GM12865 (cell line): ENCODE data around the gene KLK2.

Source experiments
- DNase-seq: peaks from one replicate; pipeline ENCODE4 v3.0.0; 2010; ENCODE audit warnings: low read depth
- H3K4me3 ChIP-seq: 2 replicates; pipeline ENCODE4 v1.5.1; 2011; ENCODE audit warnings: mild to moderate bottlenecking, low read depth, low read length, control low read depth
- CTCF ChIP-seq: IDR thresholded peaks from 2 replicates; pipeline ENCODE4 v1.5.1; 2011; ENCODE audit warnings: low read length, control low read depth, low read depth, inconsistent platforms; ENCODE audit not compliant: insufficient read depth; ENCODE audit errors: missing control alignments

KLK2 gene

GRCh38 chr19:50899569-50899968 is 26.3 kb downstream of the KLK2 start:
- TF ChIP-seq CTCF = no peak
- H3K4me3 ChIP-seq = no peak overlapping the region
- DNase-seq = no peak

GRCh38 chr19:50902640-50903039 is 29.4 kb downstream of the KLK2 start:
- no peak for DNase-seq
- H3K4me3 ChIP-seq = no peak overlapping the region
- no peak for TF ChIP-seq CTCF

- TF ChIP-seq CTCF = peak; percentile 70
- peak; percentile 59 for DNase-seq
- H3K4me3 ChIP-seq = no peak overlapping the region
Measured at GRCh38 chr19:50906217-50906616, 33.0 kb downstream of the KLK2 start.

- H3K4me3 ChIP-seq = no peak overlapping the region
- DNase-seq = no peak
- TF ChIP-seq CTCF = no peak
Measured at GRCh38 chr19:50908336-50908735, 35.1 kb downstream of the KLK2 start.

- no peak overlapping the region for H3K4me3 ChIP-seq
- no peak for TF ChIP-seq CTCF
- DNase-seq = peak; percentile 79
Measured at GRCh38 chr19:50909240-50910070, 36.2 kb downstream of the KLK2 start.

GRCh38 chr19:50910722-50911121 is 37.5 kb downstream of the KLK2 start:
- TF ChIP-seq CTCF = no peak
- H3K4me3 ChIP-seq = no peak overlapping the region
- no peak for DNase-seq
